Measurements from ENCODE around the gene OSM.

- no peak for TF ChIP-seq CTCF (IDR thresholded peaks at IDR 0.05)
- TF ChIP-seq POLR2A (IDR thresholded peaks at IDR 0.05) = no peak
These were observed 33.1 kb downstream of the OSM start for GRCh38 chr22:30233582-30233981.
